ENCODE measurements around the gene IER2.

Gene IER2, protein sequence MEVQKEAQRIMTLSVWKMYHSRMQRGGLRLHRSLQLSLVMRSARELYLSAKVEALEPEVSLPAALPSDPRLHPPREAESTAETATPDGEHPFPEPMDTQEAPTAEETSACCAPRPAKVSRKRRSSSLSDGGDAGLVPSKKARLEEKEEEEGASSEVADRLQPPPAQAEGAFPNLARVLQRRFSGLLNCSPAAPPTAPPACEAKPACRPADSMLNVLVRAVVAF

DNA sequence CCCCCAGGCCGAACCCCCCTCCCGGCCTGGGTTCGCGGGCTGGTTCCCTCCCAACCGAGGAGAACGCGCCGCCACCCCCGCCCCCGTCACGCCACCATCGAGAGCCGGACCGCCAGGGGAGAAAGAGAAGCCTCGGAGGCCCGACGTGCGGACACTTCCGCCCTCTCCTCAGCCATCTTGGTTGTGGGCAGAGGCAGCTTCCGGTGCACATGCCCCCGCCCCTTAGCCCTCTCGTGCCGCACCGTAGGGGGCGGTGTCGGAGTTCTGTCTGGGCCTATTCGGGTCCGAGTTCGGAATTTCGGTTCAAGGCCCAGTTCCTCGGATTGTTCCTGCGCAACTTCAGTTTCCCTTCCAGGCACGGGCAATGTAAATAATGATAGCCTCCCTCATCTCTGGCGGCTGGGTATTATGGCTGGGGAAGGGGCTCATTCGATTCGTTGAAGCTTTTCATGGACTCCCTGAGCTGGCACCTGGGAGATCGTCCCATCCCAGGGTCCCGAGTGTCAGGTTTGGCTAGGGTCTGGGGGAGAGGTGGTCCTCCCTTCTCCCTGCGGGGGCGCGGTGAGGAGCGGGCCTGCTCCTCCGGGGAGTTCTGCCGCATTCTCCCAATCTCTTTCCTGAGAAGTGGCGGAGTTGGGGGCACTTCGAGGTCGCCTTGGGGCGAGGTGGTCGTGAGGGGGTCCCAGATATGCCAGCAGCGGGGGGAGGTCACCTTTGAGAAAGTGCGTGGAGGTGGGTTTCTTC lies at the start of gene IER2, which contains the start of gene STX10:
Gene IER2 (plus strand): TSS at position 225 of the 744 bp plus-strand sequence. CDS start 2,776 bp downstream, outside the sequence.
Gene STX10 (minus strand): TSS at position 189 of the 744 bp plus-strand sequence. CDS start 202 bp downstream, outside the sequence.
- DNase-seq: peak; percentile 82

DNA sequence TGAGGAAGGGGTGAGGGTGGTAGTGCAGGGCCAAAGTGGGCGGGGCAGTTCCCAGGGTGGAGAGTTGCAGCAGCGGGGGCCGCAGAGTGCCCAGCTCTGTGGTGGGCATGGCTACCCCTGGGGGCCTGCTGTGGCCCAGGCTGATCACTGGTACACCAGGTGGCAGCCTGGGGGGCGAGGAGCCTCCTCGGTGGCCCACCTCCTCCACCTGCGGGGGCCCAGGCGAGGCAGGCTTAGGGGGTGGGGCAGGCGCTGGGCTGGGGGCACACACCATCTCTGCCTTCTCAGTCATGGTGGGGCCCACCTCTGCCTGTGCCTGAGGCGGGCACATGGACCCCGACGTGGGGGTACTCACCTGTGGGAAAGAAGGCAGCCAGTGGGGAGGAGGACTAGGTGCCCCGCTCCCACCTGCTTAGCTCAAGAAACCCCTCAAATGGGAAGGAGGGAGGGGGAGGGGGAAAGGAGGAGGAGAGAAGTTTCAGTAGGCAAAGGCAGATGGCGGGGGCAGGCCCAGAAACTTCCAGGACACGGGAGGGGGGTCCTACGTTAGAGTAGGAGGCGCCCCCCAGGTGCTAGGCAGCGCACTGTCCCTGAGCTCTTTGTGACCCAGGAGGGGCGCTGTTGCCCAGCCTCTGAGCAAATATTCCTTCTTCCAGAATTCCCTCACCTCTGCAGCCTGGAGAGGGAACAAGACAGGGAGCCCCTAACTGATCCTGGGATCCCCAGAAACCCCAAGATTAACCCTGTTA lies 49.2 kb upstream of the IER2 start:
- DNase-seq: peak; percentile 24

DNA sequence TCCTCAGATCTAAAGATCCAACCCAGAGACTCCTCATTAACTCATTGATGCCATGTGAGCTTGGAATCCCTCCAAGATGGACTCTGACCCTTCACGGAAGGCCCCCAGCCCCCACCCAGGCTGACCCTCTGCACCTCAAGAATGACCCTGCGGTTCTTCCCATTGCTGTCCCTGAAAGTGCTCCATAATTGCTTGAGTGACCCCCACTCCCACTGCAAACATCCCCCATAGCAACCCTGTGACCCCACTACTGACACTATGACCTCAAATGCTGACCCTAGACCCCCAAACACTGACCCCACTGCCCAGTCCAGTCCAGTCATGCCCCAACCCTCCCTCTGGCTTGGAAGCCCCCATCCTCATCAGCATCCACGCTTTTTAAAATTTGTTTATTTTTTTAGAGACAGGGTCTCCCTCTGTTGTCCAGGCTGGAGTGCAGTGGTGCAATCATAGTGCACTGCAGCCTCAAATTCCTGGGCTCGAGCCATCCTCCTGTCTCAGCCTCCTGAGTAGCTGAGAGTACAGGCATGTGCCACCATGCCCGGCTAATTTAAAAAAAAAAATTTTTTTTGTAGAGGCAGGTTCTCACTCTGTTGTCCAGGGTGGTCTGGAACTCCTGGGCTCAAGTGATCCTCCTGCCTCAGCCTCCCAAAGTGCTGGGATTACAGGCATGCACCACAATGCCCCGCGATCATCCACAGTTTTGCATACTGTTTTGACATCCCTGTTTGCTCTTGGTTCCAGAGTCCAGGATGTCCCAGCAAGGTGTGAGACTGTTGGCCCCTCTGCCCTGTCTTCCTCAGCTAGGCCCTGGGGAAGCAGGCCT lies 48.4 kb upstream of the IER2 start:
- DNase-seq: no peak

DNA sequence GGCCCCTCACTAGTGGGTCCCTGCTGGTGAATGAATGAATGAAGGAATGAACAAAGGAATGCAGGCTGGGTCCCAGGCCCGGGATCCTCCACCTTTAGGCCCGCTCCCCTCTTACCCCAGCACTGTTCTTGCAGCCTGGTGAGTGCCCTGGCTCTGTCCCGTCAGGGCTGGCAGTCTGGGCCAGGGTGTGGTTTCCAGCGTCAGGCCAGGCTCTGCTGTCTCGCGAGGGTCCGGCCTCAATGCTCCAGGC lies 47.9 kb upstream of the IER2 start:
- DNase-seq: no peak

DNA sequence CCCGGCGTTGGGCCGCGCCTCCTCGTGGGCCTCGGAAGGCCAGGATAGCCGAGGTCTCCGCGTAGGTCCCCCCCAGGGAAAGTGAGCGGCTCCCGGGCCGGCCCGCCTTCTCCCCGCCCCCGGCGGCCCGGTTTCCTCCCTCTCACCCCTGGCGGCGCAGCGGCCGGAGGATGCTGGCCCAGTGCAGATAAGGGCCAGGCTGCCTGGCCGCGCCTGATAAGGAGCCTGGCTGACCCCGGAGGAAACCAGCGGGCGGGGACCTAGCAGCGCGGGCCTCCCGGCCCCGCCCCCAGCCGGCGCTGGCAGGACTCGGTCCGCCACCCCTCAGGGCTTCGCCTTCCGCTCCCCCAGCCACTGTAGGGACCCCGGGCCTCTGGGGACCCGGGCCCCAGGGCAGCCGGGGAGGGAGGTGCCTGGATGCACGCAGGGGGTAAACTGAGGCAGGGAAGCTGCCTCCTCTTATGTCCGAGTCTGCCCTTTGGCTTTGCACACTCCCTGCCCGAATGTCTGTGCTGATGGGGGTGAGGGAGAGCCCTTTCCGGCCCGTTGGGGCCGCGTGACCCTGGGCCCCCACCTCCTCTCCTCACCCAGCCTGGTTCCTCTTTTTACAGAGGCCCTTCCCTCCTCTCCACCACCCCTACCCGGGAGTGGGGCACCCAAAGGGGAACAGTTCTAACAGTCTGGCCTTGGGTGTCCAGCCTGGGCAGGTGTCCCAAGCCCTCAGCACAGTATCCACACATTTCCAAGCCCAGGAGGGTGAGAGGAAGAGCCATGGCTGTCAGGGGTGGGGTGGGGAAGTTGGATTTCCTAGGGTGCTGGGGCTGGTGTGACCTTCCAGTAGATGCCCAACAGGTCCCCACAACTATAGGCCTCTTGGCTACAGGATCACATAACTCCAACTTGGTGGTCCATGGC lies 47.3 kb upstream of the IER2 start, which contains the start of gene LYL1:
Gene LYL1 (minus strand): TSS at position 193 of the 915 bp plus-strand sequence. CDS start 1,687 bp downstream, outside the sequence.
- peak; percentile 94 for DNase-seq

DNA sequence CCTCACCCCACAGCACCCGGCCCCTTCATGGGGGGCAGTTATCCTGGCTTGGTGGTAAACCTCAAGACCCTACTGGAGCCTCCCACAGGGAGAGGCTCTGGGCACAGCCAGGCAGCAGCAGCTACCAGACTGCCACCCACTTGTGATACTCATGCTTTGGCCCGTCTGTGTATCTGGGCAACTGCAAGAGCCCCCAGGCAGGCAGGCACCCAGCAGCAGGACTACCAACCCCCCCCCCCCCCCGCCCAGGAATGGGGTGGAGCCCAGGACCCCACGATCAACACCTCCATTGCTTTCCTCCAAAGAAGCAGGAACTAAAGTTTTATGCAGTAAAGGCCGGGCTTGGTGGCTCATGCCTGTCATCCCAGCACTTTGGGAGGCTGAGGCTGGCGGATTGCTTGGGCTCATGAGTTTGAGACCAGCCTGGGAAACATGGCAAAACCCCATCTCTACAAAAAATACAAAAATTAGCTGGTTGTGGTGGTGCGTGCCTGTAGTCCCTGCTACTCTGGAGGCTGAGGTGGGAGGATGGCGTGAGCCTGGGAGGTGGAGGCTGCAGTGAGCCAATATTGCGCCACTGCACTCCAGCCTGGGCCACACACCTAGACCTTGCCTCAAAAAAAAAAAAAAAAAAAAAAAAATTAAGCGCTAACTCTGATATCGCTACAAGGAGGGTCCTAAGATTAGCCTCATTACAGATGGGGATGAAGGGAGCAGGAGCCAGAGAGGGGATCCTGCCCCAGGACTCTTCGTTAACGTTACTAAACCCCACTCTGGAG lies 46.4 kb upstream of the IER2 start:
- DNase-seq: no peak

DNA sequence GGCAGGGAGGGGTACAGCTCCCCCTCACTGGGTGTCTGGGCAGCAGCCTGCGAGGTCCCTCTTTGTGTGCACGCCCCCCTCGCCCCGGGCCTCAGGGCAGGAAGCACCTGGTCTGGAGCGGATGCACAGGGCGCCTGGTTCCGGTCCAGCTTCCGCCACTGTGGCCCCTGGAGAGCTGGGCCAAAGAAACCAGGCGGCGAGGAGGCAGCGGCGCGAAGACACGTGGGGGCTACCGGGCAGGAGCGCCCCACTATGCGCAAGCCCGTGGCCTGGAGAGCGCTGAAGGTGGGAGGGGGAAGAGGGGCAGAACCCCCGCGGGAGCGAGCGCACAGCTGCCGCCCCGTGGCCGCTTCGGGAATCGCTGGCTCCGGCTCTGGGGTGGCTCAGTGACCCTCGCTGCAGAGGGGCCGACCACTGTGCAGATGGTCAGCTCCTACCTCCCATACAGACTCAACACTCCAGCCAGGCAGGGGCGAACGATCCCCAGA lies 45.8 kb upstream of the IER2 start:
- peak; percentile 91 for DNase-seq

DNA sequence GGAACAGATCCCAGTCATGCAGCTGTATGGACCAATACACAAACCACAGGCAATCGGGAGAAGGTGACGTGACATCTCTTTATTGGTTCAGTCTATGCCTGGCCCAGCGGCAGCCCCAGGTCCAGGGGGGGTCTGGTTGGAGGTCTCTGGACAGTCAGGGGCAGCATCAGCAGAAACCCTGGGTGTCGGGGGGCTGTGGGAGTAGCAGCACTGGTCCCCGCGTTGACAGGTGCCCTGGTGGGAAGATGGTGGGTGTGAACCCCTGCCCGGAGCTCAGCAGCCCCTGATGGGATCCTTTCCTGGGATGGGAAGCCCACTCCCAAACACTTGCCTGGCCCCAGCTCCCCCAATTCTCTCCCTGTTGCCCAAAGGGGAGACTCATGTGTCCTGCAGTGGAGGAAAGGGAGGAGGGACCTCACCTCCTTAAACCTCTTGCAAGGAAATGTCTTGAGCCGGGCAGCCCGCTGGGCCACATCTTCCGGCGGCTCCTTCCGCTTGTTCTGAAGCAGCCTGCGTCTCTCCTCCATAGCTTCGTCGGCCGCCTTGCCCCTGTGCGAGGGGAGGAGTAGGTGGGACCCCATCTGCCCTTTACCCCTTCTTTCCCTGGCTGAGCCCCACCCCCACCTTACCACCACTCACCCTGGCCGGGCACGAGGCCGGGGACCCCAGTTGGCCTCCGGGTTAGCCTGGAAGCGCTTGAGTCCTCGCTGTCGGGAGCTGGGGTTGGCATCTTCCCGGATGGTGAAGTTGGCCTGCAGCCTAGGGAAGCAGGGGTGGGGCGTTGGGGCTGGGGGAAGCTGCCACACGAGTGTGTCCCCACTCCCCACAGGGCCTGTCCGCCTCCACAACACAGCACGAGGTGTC lies 45.1 kb upstream of the IER2 start:
- DNase-seq: peak; percentile 62

DNA sequence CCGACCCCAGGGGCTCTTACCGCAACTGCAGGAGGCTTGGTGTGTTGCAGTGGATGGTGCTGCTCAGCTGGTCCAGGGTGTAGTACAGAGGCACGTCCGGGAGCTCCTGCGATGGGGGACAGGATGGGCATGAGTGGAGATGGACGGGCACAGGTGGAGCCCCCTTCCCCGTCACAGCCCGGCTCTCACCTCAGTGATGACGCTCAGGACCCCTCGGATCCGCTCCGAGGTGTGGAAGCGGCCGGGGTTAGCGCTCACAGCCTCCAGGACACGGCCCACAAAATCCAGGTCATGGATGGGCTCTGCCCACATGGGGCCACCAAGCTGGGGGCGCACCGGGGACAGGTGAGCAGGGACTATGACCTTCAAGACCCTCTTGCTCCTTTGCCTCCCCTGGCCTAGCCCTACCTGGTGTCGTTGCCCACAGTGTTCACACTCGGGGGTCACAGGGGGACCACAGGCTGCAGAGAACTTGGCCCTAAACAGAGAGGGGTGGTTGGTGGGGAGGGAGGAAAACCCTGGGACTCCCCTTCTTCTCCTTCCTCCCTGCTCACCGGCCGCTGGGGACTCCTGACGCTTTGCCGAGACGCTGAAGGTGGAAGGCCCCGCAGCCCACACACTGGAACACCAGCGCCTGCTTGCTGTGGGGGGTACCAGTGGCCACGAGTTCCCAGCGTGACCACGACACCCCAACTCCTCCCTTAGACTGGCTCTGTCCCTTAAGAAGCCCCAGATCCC lies 40.7 kb upstream of the IER2 start:
- DNase-seq: no peak

DNA sequence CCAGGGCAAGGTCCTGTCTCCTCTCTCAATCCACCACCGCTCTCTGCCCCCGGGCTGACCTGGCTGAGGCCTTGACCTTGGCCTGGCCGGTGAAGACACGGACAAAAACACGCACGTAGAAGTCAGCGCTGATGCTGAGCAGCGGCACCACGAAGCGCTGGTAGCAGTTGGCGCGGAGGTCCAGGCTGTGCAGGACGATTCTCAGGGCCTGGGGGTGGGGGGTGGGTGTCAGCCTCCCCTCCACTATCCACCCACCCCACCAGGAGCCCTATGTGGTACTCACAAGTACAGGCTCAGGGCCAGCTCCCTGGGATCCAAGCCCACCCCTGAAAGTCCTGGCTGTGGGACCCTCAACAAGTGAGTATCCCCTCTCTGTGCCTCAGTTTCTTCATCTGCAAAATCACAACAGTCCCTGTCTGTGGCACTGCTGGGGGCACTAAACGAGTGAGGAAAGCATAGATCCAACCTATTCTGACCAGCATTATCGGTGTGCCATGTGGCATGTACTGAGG lies 40.1 kb upstream of the IER2 start:
- no peak for DNase-seq

DNA sequence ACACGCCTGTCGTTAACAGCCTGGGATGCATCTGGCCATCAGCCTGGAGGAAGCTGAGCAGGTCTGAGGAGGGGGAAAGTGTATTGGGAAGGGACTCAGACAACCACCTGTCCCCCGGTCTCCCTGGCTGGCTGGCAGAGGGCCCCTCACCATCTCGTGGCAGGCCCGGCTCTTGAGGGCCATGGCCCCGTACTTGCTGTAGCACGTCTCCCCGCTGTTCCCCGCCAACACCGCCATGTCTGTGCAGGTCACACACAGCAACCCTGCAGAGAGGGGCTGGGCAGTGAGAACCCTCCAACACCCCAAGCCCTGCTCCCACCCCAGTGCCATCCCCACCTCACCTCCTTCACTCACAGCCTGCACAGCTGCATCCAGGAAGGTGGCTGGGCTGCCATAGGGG lies 37.7 kb upstream of the IER2 start:
- DNase-seq: no peak

DNA sequence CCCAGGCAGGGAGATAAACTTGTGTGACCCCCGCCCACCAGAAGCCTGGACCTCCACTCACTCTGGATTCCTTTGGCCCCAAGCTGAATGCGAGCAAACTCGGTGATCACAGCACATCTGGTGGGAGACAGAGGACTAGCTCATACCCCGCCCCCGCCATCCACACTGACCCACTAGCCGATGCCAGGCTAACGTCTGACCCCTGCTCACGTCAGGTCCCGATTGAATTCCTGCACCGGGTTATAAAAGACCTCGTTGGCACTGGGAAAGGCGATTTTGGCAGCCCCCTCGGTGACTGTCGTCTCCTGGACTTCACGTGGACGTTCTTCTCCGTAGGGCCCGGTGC lies 34.3 kb upstream of the IER2 start:
- DNase-seq: no peak

DNA sequence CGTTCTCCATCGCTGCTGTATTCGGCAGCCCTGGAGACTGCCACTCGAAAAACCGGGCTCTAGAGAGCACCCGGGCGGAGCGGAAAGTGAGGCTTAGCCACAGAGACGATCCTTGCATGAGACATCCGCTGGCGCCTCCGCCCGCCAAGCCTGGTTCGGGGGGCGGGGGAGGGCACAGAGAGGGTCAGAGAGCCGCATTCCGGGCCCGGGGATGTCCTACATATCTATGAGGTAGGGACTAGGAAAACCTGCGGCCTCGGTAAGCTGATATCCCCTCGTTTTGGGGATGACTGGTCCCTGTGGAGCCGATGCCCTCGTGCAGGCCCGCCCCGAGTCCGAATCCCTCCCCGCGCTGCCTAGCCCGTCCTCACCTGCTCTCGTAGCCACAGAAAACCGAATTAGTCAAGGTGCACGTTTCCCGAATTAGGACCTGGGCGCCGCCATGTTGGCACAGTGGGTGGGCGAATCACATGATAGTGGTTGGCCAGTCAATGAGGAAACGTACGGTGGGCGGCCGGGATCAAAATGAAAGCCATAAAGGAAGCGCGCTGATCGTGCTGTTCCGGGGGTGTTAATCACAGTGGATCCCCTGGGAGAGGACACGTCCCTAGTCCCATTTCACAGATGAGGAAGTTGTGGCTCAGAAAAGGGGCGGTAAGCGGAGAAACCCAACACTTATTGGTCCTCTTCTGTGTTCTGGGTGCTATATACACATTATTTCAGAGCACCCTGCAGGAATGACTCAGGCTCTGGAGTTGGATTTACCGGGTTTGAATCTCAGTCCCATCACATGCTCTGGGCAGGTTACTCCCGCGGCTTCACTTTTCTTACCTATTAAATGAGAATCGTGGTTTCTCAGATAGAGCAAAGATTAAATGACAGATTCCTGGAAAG lies 33.7 kb upstream of the IER2 start, which contains the start of gene TRMT1:
Gene TRMT1 (minus strand): TSS at position 459 of the 894 bp plus-strand sequence. CDS start 341 bp downstream, at position 118.
- peak; percentile 93 for DNase-seq

DNA sequence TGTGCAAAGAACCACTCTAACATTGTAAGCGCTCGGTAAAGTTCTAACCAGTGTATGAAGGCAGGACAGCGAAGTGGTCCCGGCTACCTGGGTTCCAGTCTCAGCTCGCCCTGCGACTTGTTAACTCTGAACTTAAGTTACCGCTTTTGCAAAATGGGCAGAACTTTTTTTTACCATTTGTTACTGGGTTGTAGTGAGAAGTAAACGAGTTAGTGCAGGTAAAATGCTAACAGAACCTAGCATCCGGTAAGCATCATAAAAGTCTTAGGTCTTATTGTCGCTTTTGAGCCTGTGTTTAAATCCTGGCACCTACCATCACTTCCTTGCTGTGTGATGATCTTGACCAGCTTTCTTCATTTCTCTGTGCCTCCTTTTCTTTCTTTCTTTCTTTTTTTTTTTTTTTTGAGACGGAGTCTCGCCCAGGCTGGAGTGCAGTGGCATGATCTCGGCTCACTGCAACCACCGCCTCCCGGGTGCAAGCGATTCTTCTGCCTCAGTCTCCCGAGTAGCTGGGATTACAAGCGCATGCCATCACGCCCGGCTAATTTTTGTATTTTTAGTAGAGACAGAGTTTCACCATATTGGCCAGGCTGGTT lies 32.9 kb upstream of the IER2 start:
- DNase-seq: no peak

DNA sequence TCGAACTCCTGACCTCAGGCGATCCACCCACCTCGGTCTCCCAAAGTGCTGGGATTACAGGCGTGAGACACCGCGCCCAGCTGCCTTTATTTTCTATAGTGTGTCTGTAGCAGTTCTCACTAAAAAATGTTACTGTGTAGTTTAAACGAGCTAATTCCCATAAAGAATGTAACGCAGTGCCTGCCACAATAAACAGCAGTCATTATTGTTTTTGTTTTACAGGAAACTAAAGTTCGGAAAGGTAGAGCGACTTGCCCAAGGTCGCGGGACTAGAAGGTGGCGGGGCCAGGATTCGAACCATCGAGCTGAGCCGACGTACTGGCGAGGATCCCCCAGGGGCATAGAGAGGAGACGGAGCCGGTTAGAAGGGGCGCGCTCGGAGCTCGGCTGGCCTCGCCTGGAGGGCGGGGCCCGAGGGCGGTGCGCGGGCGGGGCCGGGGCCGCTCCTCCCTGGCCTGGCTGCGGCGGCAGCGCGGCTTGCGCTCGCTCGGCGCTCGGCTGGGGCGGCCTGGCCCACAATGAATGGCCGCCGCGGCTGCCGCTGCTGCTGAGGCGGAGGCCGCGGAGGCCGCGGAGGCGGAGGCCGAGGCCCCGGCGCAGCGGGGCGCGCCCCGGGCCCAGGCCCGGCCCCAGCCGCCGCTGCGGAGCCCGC lies 32.3 kb upstream of the IER2 start, which contains the start of gene NACC1:
Gene NACC1 (plus strand): TSS at position 493 of the 652 bp plus-strand sequence. CDS start 16,944 bp downstream, outside the sequence.
- peak; percentile 91 for DNase-seq

DNA sequence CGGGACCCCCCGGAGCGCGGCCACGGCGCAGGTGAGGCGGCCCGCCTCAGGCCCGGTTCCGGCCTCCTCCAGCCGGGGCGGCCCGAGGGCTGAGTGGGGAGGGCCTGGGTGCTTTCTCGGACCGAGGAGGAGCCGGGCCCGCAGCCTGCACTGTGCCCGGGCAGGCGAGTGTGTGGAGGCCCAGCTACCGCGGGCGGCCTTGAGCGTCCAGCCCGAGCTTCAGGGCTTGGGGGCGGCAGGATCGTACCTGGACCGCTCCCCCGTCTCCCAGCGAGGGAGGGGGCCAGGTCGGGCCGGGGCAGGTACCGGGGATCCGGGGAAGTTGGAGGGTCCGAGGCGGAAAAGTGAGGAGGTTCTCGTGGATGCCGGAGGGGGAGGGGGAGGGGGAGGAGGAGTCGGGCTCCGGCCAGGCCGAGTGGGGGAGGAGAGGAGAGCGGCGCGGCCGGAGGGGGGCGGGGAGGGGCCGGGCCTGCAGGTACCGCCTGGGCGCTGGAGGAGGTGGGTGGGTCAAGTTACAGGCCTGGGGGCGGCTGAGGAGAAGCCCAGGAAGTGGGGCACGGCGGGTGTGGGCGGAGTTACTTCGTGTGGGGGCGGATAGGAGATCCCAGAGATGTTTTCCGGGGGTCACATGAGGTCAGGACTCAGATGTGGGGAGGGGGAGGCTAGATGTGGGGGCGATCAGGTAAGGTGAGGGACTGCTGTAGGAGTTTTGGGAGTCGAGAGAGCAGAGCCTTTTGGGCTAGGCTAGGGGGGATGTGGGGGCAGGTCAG lies 31.6 kb upstream of the IER2 start:
- no peak for DNase-seq
